Caco-2 (cell line): ENCODE data around the gene RNF111. TPM values are rescaled to one million over a fixed set of nuclear protein-coding genes. Genes with fewer than 3 reads are reported as not detected.

ENCODE experiments used
- BruUV-seq: library from RNA; stranded (reverse); fragments of 400-500 nt; replicated peaks from 2 replicates; lab custom pipeline; 2021; lab: Mats Ljungman, UMichigan
- CTCF ChIA-PET: fragments of 300-600 bp; sonication (Branson Sonifier 250); formaldehyde crosslinking; loops from one replicate; lab custom pipeline; 2022; ENCODE audit warnings: antibody characterized with exemption; lab: Charles Lee
- POLR2A ChIA-PET: fragments of 300-600 bp; sonication (Branson Sonifier 250); formaldehyde crosslinking; loops from one replicate; lab custom pipeline; 2022; ENCODE audit warnings: antibody characterized with exemption; lab: Charles Lee
- DNase-seq, 2 experiments: peaks; one replicate each; pipeline versions ENCODE4 v3.0.0 to v3.0.0-alpha.2; 2020 to 2022
- H3K27me3 ChIP-seq: replicated peaks from 2 replicates; pipeline ENCODE4 v1.6.0; 2011; ENCODE audit warnings: low read length; ENCODE audit not compliant: control insufficient read depth, insufficient read depth
- H3K36me3 ChIP-seq: 2 replicates; pipeline ENCODE4 v1.5.1; 2011; ENCODE audit warnings: low read length; ENCODE audit not compliant: control insufficient read depth, insufficient read depth
- H3K4me1 ChIP-seq: fragments of 250-450 bp; sonication (Bioruptor Pico); 2 replicates; pipeline ENCODE4 v1.5.1; 2020; ENCODE audit warnings: mild to moderate bottlenecking
- H3K4me3 ChIP-seq: 2 replicates; pipeline ENCODE4 v1.5.1; 2011; ENCODE audit warnings: low read depth, mild to moderate bottlenecking, control low read depth, low read length
- H3K9me3 ChIP-seq: fragments of 250-450 bp; sonication (Bioruptor Pico); 2 replicates; pipeline ENCODE4 v1.5.1; 2020; ENCODE audit warnings: mild to moderate bottlenecking, moderate library complexity
- H3K27ac Mint-ChIP-seq: one replicate; pipeline ENCODE4 v1.8.0; 2022; ENCODE audit warnings: mixed read lengths; ENCODE audit not compliant: unreplicated experiment
- H3K27me3 Mint-ChIP-seq: one replicate; pipeline ENCODE4 v1.8.0; 2022; ENCODE audit warnings: mixed read lengths; ENCODE audit not compliant: insufficient read depth, unreplicated experiment
- H3K36me3 Mint-ChIP-seq: one replicate; pipeline ENCODE4 v1.8.0; 2022; ENCODE audit warnings: mild to moderate bottlenecking, mixed read lengths; ENCODE audit not compliant: insufficient read depth, unreplicated experiment
- H3K4me1 Mint-ChIP-seq: one replicate; pipeline ENCODE4 v1.8.0; 2022; ENCODE audit warnings: low read depth, mixed read lengths; ENCODE audit not compliant: unreplicated experiment
- H3K4me3 Mint-ChIP-seq: one replicate; pipeline ENCODE4 v1.8.0; 2022; ENCODE audit warnings: mild to moderate bottlenecking, moderate library complexity, mixed read lengths; ENCODE audit not compliant: unreplicated experiment
- H3K9me3 Mint-ChIP-seq: one replicate; pipeline ENCODE4 v1.8.0; 2022; ENCODE audit warnings: mixed read lengths; ENCODE audit not compliant: unreplicated experiment
- intact Hi-C: fragments of 100-400 bp; cut with micrococcal nuclease; formaldehyde crosslinking; loops from one replicate; pipeline ENCODE4 v1.10.0; 2022; ENCODE audit not compliant: unreplicated experiment
- total RNA-seq: library from RNA; stranded (reverse); gene quantifications from 2 replicates; pipeline ENCODE4 v1.2.3, GENCODE V29; 2022
- TF ChIP-seq, protein P1 (sequence below), 2 experiments: fragments of 200-600 bp in 1 of 2; IDR thresholded peaks; 1 replicate in 1 of 2; 2 replicates in 1 of 2; pipeline versions ENCODE4 v1.5.1 to v1.8.0; 2011 to 2022; ENCODE audit warnings: antibody characterized with exemption in 1 of 2, control low read depth in 1 of 2, inconsistent platforms in 1 of 2, low read depth in 1 of 2, low read length in 1 of 2, mild to moderate bottlenecking in 1 of 2, moderate library complexity in 1 of 2; ENCODE audit not compliant: insufficient read depth in 1 of 2, severe bottlenecking in 1 of 2, unreplicated experiment in 1 of 2

The RNF111 gene
- total RNA-seq, 1 experiment from 2014 or later: 26.1 TPM

DNA sequence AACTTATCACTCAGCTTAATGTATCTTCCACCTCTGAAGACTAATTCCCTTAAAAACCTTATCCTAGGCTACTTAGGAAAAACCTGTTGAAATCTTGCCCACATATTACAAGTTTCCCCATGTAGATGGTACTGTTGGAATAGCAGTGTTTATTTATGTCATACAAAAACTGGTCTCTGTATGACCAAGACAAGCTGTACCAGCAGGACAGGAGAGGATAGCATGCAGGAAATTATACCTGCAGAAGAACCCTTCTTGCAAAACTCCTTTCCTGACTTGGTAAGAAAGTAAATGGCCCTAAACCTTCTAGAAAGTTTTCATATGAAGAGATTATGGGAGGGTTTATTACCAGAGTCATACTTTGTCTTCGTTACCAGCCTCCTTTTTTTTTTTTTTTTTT lies 25.3 kb upstream of the RNF111 start:
- DNase-seq: no peak
- intact Hi-C loops: no loop called here
- no TSS peak for BruUV-seq
- no peaks in the 10 kb centered on the region for H3K4me1 ChIP-seq
- H3K9me3 ChIP-seq: no peaks in the 10 kb centered on the region
- Mint-ChIP-seq H3K36me3 (no peaks in the 10 kb centered on the region), H3K27ac (no peak overlapping the region), H3K4me3 (no peak overlapping the region), H3K9me3 (no peaks in the 10 kb centered on the region), H3K27me3 (no peaks in the 10 kb centered on the region), H3K4me1 (peaks cover 6% of the 10 kb centered on the region)
- no peak overlapping the region for H3K4me3 ChIP-seq
- no peaks in the 10 kb centered on the region for H3K27me3 ChIP-seq
- H3K36me3 ChIP-seq: no peaks in the 10 kb centered on the region
- TF ChIP-seq, protein P1, sequence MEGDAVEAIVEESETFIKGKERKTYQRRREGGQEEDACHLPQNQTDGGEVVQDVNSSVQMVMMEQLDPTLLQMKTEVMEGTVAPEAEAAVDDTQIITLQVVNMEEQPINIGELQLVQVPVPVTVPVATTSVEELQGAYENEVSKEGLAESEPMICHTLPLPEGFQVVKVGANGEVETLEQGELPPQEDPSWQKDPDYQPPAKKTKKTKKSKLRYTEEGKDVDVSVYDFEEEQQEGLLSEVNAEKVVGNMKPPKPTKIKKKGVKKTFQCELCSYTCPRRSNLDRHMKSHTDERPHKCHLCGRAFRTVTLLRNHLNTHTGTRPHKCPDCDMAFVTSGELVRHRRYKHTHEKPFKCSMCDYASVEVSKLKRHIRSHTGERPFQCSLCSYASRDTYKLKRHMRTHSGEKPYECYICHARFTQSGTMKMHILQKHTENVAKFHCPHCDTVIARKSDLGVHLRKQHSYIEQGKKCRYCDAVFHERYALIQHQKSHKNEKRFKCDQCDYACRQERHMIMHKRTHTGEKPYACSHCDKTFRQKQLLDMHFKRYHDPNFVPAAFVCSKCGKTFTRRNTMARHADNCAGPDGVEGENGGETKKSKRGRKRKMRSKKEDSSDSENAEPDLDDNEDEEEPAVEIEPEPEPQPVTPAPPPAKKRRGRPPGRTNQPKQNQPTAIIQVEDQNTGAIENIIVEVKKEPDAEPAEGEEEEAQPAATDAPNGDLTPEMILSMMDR (IDR thresholded peaks at IDR 0.05; ENCODE audit: insufficient read depth in 1 of 2, low read depth in 1 of 2, low read length in 1 of 2, severe bottlenecking in 1 of 2, unreplicated experiment in 1 of 2): no peak
- CTCF ChIA-PET: interaction anchor here (0.9 kb wide), 1 partner anchor 567 kb away, joined by 3 read pairs; no protein-coding TSS in a partner anchor
- POLR2A ChIA-PET: no interaction called here

DNA sequence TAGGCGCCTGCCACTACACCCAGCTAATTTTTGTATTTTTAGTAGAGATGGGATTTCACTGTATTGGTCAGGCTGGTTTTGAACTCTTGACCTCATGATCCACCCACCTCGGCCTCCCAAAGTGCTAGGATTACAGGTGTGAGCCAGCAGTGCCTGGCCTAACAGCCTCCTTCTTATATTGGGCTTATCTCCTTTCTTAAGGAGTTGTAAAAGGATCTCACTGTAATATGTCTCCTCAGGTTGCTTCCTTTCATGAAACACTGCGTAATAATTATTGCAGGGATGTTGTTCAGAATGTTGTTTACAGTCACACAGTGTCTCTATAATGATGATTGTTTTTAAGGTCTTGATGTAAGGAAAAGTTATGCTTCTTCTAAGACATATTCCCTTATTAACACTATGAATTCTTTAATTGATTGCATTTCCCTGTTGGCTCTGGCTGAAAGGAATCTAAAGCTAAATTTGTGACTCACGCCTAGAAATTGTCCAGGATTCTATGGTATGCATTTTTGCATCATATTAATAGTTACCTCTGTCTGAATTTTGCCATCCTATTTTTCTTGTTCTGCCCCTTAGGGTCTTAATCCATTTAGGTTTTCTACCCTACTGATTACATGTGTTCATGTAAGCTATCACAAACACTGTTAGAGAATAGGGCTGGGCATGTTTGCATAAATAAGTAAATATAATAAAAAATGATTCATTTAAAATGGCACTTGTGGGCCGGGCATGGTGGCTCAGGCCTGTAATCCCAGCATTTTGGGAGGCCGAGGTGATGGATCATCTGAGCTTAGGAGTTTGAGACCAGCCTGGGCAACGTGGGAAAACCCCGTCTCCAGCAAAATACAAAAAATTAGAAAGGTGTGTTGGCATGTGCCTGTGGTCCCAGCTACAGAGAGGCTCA lies 24.5 kb upstream of the RNF111 start:
- no peak overlapping the region for H3K27ac Mint-ChIP-seq
- Histone ChIP-seq H3K36me3 (no peaks in the 10 kb centered on the region), H3K4me3 (no peak overlapping the region), H3K27me3 (no peaks in the 10 kb centered on the region), H3K9me3 (no peaks in the 10 kb centered on the region), H3K4me1 (no peaks in the 10 kb centered on the region)
- no peak overlapping the region for H3K4me3 Mint-ChIP-seq
- ChIA-PET POLR2A (no interaction called here), CTCF (no interaction called here)
- no TSS peak for BruUV-seq
- no peaks in the 10 kb centered on the region for H3K9me3 Mint-ChIP-seq
- H3K4me1 Mint-ChIP-seq: no peaks in the 10 kb centered on the region
- no peak for DNase-seq
- no peaks in the 10 kb centered on the region for H3K27me3 Mint-ChIP-seq
- no peaks in the 10 kb centered on the region for H3K36me3 Mint-ChIP-seq
- intact Hi-C loops: no loop called here
- TF ChIP-seq, protein P1 (IDR thresholded peaks at IDR 0.05; ENCODE audit: insufficient read depth in 1 of 2, low read depth in 1 of 2, low read length in 1 of 2, severe bottlenecking in 1 of 2, unreplicated experiment in 1 of 2): no peak

DNA sequence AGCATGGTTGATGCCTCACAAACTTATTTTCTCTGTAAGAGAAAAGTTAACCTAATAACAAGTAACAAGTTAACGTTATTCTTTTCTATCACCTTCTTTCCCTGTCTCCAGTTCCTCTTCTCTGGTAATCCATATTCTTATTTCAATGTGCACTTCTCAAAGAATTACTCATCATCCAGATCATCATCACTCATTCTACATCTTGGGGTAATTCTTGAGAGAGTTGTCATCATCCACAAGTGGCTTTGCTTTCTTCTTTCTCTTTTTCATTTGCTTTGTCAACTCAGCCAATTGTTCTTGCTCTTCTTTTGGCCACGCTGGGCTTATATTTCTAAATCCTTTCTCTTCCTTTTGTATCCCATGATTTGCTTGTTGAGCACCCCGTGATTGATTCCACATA lies 20.8 kb upstream of the RNF111 start:
- H3K36me3 ChIP-seq: no peaks in the 10 kb centered on the region
- no peaks in the 10 kb centered on the region for H3K9me3 ChIP-seq
- Mint-ChIP-seq H3K36me3 (no peaks in the 10 kb centered on the region), H3K27ac (no peak overlapping the region), H3K9me3 (no peaks in the 10 kb centered on the region), H3K27me3 (peaks cover 2% of the 10 kb centered on the region), H3K4me3 (no peak overlapping the region), H3K4me1 (no peaks in the 10 kb centered on the region)
- DNase-seq: no peak
- TF ChIP-seq, protein P1 (IDR thresholded peaks at IDR 0.05; ENCODE audit: insufficient read depth in 1 of 2, low read depth in 1 of 2, low read length in 1 of 2, severe bottlenecking in 1 of 2, unreplicated experiment in 1 of 2): no peak
- no TSS peak for BruUV-seq
- no peak overlapping the region for H3K4me3 ChIP-seq
- intact Hi-C loops: no loop called here
- no peaks in the 10 kb centered on the region for H3K27me3 ChIP-seq
- no peaks in the 10 kb centered on the region for H3K4me1 ChIP-seq
- CTCF ChIA-PET: no interaction called here
- POLR2A ChIA-PET: no interaction called here
